IMR-90 (cell line): Measurements from ENCODE around the gene GZMB. TPM values are rescaled to one million over a fixed set of nuclear protein-coding genes. Genes with fewer than 3 reads are reported as not detected.

Experiments used
- ATAC-seq: fragments of 200-7000 bp; cut with Tn5 transposase; 2 replicates; pipeline ENCODE4 v1.9.1; 2020; ENCODE audit warnings: low read depth, mild to moderate bottlenecking, moderate library complexity
- BruUV-seq: library from RNA; stranded (reverse); fragments of 400-500 nt; replicated peaks from 2 replicates; lab custom pipeline; 2021; lab: Mats Ljungman, UMichigan
- CTCF ChIA-PET: fragments of 300-600 bp; formaldehyde crosslinking; extraction: SDS; loops from one replicate; lab custom pipeline; 2021; ENCODE audit warnings: antibody characterized with exemption; lab: Yijun Ruan, JAX
- POLR2A ChIA-PET: fragments of 300-600 bp; sonication (Branson Sonifier 250); formaldehyde crosslinking; loops from one replicate; lab custom pipeline; 2022; ENCODE audit warnings: antibody characterized with exemption; ENCODE audit not compliant: unreplicated experiment; lab: Charles Lee
- DNase-seq: peaks from one replicate; pipeline ENCODE4 v3.0.0; 2013
- H2AFZ ChIP-seq: replicated peaks from 2 replicates; pipeline ENCODE3; 2013; ENCODE audit warnings: low read length, mild to moderate bottlenecking; ENCODE audit not compliant: poor library complexity
- H2AK5ac ChIP-seq: 2 replicates; pipeline ENCODE4 v1.6.1; 2013; ENCODE audit warnings: low read depth, low read length, inconsistent platforms
- H2AK9ac ChIP-seq: replicated peaks from 2 replicates; pipeline ENCODE3; 2013; ENCODE audit warnings: mild to moderate bottlenecking, low read depth, low read length, moderate library complexity; ENCODE audit not compliant: poor library complexity
- H2BK120ac ChIP-seq: 2 replicates; pipeline ENCODE4 v1.6.1; 2013; ENCODE audit warnings: low read depth, low read length, inconsistent platforms
- H2BK15ac ChIP-seq: 3 replicates; pipeline ENCODE4 v1.6.1; 2013; ENCODE audit warnings: low read depth, low read length, inconsistent platforms
- H2BK20ac ChIP-seq: 2 replicates; pipeline ENCODE4 v1.6.1; 2013; ENCODE audit warnings: low read depth, mild to moderate bottlenecking, inconsistent platforms, low read length, moderate library complexity
- H2BK5ac ChIP-seq: 2 replicates; pipeline ENCODE4 v1.6.1; 2013; ENCODE audit warnings: mild to moderate bottlenecking, low read depth, low read length, inconsistent platforms; ENCODE audit not compliant: poor library complexity, severe bottlenecking
- H3K14ac ChIP-seq: replicated peaks from 2 replicates; pipeline ENCODE4 v1.6.1; 2013; ENCODE audit warnings: low read depth, low read length, inconsistent platforms
- H3K18ac ChIP-seq: 2 replicates; pipeline ENCODE4 v1.6.1; 2013; ENCODE audit warnings: low read depth, low read length, control low read depth
- H3K23ac ChIP-seq: 2 replicates; pipeline ENCODE4 v1.6.1; 2013; ENCODE audit warnings: low read depth, low read length, inconsistent platforms
- H3K27ac ChIP-seq: 2 replicates; pipeline ENCODE4 v1.5.1; 2013; ENCODE audit warnings: mild to moderate bottlenecking, control low read depth, low read length; ENCODE audit not compliant: insufficient read depth
- H3K27me3 ChIP-seq: 2 replicates; pipeline ENCODE4 v1.6.1; 2013; ENCODE audit warnings: low read length; ENCODE audit not compliant: control insufficient read depth, insufficient read depth
- H3K36me3 ChIP-seq: 2 replicates; pipeline ENCODE4 v1.6.1; 2013; ENCODE audit warnings: low read length, mixed read lengths; ENCODE audit not compliant: control insufficient read depth, insufficient read depth
- H3K4ac ChIP-seq: 2 replicates; pipeline ENCODE4 v1.6.1; 2013; ENCODE audit warnings: low read depth, low read length, inconsistent platforms
- H3K4me1 ChIP-seq: 2 replicates; pipeline ENCODE4 v1.6.1; 2013; ENCODE audit warnings: low read length, mixed read lengths; ENCODE audit not compliant: control insufficient read depth, insufficient read depth
- H3K4me2 ChIP-seq: 2 replicates; pipeline ENCODE4 v1.6.1; 2013; ENCODE audit warnings: low read depth, mild to moderate bottlenecking, control low read depth, low read length, moderate library complexity
- H3K4me3 ChIP-seq: 2 replicates; pipeline ENCODE4 v1.5.1; 2013; ENCODE audit warnings: low read depth, mild to moderate bottlenecking, control low read depth, low read length, moderate library complexity; ENCODE audit not compliant: insufficient read depth
- H3K56ac ChIP-seq: 2 replicates; pipeline ENCODE4 v1.6.1; 2013; ENCODE audit warnings: low read length, inconsistent platforms; ENCODE audit not compliant: insufficient read depth; ENCODE audit errors: extremely low read depth
- H3K79me1 ChIP-seq, 2 experiments: 2 replicates each; pipeline ENCODE4 v1.6.1; 2013; ENCODE audit warnings: low read length in 2 of 2, inconsistent platforms in 1 of 2, low read depth in 1 of 2
- H3K9ac ChIP-seq: 2 replicates; pipeline ENCODE4 v1.6.1; 2013; ENCODE audit warnings: low read depth, low read length, control low read depth
- H3K9me1 ChIP-seq: 2 replicates; pipeline ENCODE4 v1.6.1; 2013; ENCODE audit warnings: low read length, inconsistent platforms; ENCODE audit not compliant: insufficient read depth
- H3K9me3 ChIP-seq: 2 replicates; pipeline ENCODE4 v1.6.1; 2013; ENCODE audit warnings: low read length; ENCODE audit not compliant: control insufficient read depth, insufficient read depth
- H4K20me1 ChIP-seq: 2 replicates; pipeline ENCODE4 v1.6.1; 2013; ENCODE audit warnings: low read length, inconsistent platforms; ENCODE audit not compliant: insufficient read depth
- H4K5ac ChIP-seq: 2 replicates; pipeline ENCODE4 v1.6.1; 2013; ENCODE audit warnings: mild to moderate bottlenecking, low read depth, low read length, control low read depth
- H4K8ac ChIP-seq, 2 experiments: 2 replicates each; pipeline ENCODE4 v1.6.1; 2013; ENCODE audit warnings: low read depth in 2 of 2, low read length in 2 of 2, control low read depth in 1 of 2, inconsistent platforms in 1 of 2
- H4K91ac ChIP-seq: 2 replicates; pipeline ENCODE4 v1.6.1; 2013; ENCODE audit warnings: low read depth, low read length, inconsistent platforms; ENCODE audit not compliant: insufficient read depth
- BHLHE40 ChIP-seq: fragments of 150-350 bp; IDR thresholded peaks from 2 replicates; pipeline ENCODE4 v1.6.1; 2016; ENCODE audit warnings: mild to moderate bottlenecking, low read depth, low read length
- CEBPB ChIP-seq: IDR thresholded peaks from 2 replicates; pipeline ENCODE4 v1.6.1; 2012; ENCODE audit warnings: low read depth, low read length, improper control_type of control experiment
- CHD1 ChIP-seq: IDR thresholded peaks from 2 replicates; pipeline ENCODE4 v1.6.1; 2012; ENCODE audit warnings: low read depth, low read length, improper control_type of control experiment
- FOS ChIP-seq: fragments of 150-350 bp; IDR thresholded peaks from 2 replicates; pipeline ENCODE4 v1.6.1; 2016; ENCODE audit warnings: low read depth, low read length
- MAFK ChIP-seq: IDR thresholded peaks from 2 replicates; pipeline ENCODE4 v1.6.1; 2012; ENCODE audit warnings: low read depth, low read length, improper control_type of control experiment
- MAZ ChIP-seq: IDR thresholded peaks from 2 replicates; pipeline ENCODE4 v1.6.1; 2012; ENCODE audit warnings: low read depth, mild to moderate bottlenecking, low read length, improper control_type of control experiment, moderate library complexity, borderline replicate concordance
- MXI1 ChIP-seq: IDR thresholded peaks from 2 replicates; pipeline ENCODE4 v1.6.1; 2012; ENCODE audit warnings: low read depth, mild to moderate bottlenecking, low read length, moderate library complexity, borderline replicate concordance
- NFE2L2 ChIP-seq: fragments of 150-350 bp; IDR thresholded peaks from 2 replicates; pipeline ENCODE4 v1.6.1; 2016; ENCODE audit warnings: low read depth, mild to moderate bottlenecking, low read length
- POLR2A ChIP-seq: IDR thresholded peaks from 2 replicates; pipeline ENCODE4 v1.6.1; 2012; ENCODE audit warnings: mild to moderate bottlenecking, low read depth, low read length
- RAD21 ChIP-seq: IDR thresholded peaks from 2 replicates; pipeline ENCODE4 v1.6.1; 2012; ENCODE audit warnings: low read length, improper control_type of control experiment
- RCOR1 ChIP-seq: IDR thresholded peaks from 2 replicates; pipeline ENCODE4 v1.6.1; 2012; ENCODE audit warnings: mild to moderate bottlenecking, low read length, improper control_type of control experiment; ENCODE audit not compliant: insufficient replicate concordance
- SMC3 ChIP-seq: fragments of 150-350 bp; IDR thresholded peaks from 2 replicates; pipeline ENCODE4 v1.6.1; 2016; ENCODE audit warnings: low read depth, mild to moderate bottlenecking, antibody characterized with exemption, low read length, moderate library complexity
- WGBS, 2 experiments: methylation state at CpG; one replicate each; pipeline versions ENCODE4 v1.1.5 to v1.1.7; 2013; ENCODE audit warnings: missing lambda C conversion rate in 2 of 2; ENCODE audit not compliant: insufficient read length in 1 of 2; ENCODE audit errors: extremely low coverage in 2 of 2; 5-methylcytosine and 5-hydroxymethylcytosine counted together
- dilution Hi-C: fragments of 300-500 bp; cut with HindIII; formaldehyde crosslinking; loops from one replicate; pipeline ENCODE4 v1.14.3; 2018; ENCODE audit warnings: low sequenced_read_pairs; ENCODE audit not compliant: unreplicated experiment
- in situ Hi-C: fragments of 300-500 bp; cut with MboI; formaldehyde crosslinking; loops from 3 replicates; pipeline ENCODE4 v1.14.3; 2019; ENCODE audit warnings: low sequenced_read_pairs, inconsistent platforms, mixed read lengths
- intact Hi-C: fragments of 100-400 bp; cut with micrococcal nuclease; formaldehyde crosslinking; loops from 2 replicates; pipeline ENCODE4 v1.10.0; 2022
- polyA plus RNA-seq, 3 experiments: library from polyadenylated mRNA; depleted of rRNA; stranded (reverse); fragments of >200 nt; gene quantifications; 2 replicates each; pipeline ENCODE4 v1.2.3, GENCODE V29; 2012; ENCODE audit warnings: low replicate concordance in 1 of 3
- total RNA-seq: library from RNA; depleted of rRNA; stranded (reverse); fragments of >200 nt; gene quantifications from 2 replicates; pipeline ENCODE4 v1.2.3, GENCODE V29; 2012
- TF ChIP-seq, protein P1 (sequence below): fragments of 150-350 bp; IDR thresholded peaks from 2 replicates; pipeline ENCODE4 v1.6.1; 2016; ENCODE audit warnings: low read depth, mild to moderate bottlenecking, low read length, moderate library complexity, borderline replicate concordance
- TF ChIP-seq, protein P2 (sequence below): conservative IDR thresholded peaks from 2 replicates; pipeline ENCODE4 v1.5.1; 2012; ENCODE audit warnings: mild to moderate bottlenecking, low read depth, low read length, improper control_type of control experiment
- TF ChIP-seq, protein P3 (sequence below): fragments of 150-350 bp; IDR thresholded peaks from 2 replicates; pipeline ENCODE4 v1.6.1; 2017; ENCODE audit warnings: mild to moderate bottlenecking, antibody characterized with exemption, low read length, low read depth

GZMB gene
- total and polyA plus RNA-seq, 2 of the 4 experiments (the other 2 are of a cell fraction) = not detected

DNA sequence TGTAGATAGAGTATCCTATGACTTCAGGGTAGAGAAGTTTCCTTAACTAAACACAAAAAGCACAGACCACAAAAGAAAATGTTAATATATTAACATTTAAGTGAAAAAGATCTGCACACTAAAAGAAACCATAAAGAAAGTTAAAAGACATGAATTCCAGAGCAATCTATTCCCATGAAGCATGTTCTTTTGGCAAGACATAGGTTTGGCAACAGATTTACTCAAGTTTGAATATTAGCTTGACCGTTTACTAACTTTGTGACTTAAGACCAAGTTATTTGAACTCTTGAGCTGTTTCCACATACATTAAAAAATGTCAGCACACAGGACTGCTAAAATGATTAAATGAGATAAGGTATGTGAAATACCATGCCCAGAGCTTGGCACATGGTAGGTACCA, 35.7 kb upstream of the GZMB start:
- no peak overlapping the region for H3K4ac ChIP-seq
- H2AFZ ChIP-seq = no peak overlapping the region
- H3K4me3 ChIP-seq = no peak overlapping the region
- H2BK5ac ChIP-seq = no peak overlapping the region
- WGBS, 2 experiments = no CpG with 5 or more reads among the region's 1 CpG
- H2AK9ac ChIP-seq = no peak overlapping the region
- no peak overlapping the region for H4K8ac ChIP-seq
- no TSS peak for BruUV-seq
- no peaks in the 10 kb centered on the region for H3K9me1 ChIP-seq
- H3K27ac ChIP-seq = no peak overlapping the region
- POLR2A ChIA-PET = no interaction called here
- intact Hi-C loops = no loop called here
- no peak overlapping the region for H3K4me2 ChIP-seq
- no peak overlapping the region for H4K5ac ChIP-seq
- H3K56ac ChIP-seq = no peak overlapping the region
- no peak overlapping the region for H3K23ac ChIP-seq
- H3K18ac ChIP-seq = no peak overlapping the region
- H3K79me1 ChIP-seq = no peaks in the 10 kb centered on the region
- dilution Hi-C loops = no loop called here
- H3K36me3 ChIP-seq = no peaks in the 10 kb centered on the region
- no peaks in the 10 kb centered on the region for H3K4me1 ChIP-seq
- H2BK15ac ChIP-seq = no peak overlapping the region
- in situ Hi-C loops = no loop called here
- no peak for ATAC-seq
- no peak overlapping the region for H2AK5ac ChIP-seq
- TF ChIP-seq, protein P1, sequence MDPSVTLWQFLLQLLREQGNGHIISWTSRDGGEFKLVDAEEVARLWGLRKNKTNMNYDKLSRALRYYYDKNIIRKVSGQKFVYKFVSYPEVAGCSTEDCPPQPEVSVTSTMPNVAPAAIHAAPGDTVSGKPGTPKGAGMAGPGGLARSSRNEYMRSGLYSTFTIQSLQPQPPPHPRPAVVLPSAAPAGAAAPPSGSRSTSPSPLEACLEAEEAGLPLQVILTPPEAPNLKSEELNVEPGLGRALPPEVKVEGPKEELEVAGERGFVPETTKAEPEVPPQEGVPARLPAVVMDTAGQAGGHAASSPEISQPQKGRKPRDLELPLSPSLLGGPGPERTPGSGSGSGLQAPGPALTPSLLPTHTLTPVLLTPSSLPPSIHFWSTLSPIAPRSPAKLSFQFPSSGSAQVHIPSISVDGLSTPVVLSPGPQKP = no peak
- TF ChIP-seq POLR2A (no peak), RCOR1 (no peak), MAZ (no peak), CEBPB (no peak), MAFK (no peak), FOS (no peak), NFE2L2 (no peak), MXI1 (no peak), CHD1 (no peak), RAD21 (no peak), SMC3 (no peak), BHLHE40 (no peak)
- TF ChIP-seq, protein P2, sequence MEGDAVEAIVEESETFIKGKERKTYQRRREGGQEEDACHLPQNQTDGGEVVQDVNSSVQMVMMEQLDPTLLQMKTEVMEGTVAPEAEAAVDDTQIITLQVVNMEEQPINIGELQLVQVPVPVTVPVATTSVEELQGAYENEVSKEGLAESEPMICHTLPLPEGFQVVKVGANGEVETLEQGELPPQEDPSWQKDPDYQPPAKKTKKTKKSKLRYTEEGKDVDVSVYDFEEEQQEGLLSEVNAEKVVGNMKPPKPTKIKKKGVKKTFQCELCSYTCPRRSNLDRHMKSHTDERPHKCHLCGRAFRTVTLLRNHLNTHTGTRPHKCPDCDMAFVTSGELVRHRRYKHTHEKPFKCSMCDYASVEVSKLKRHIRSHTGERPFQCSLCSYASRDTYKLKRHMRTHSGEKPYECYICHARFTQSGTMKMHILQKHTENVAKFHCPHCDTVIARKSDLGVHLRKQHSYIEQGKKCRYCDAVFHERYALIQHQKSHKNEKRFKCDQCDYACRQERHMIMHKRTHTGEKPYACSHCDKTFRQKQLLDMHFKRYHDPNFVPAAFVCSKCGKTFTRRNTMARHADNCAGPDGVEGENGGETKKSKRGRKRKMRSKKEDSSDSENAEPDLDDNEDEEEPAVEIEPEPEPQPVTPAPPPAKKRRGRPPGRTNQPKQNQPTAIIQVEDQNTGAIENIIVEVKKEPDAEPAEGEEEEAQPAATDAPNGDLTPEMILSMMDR = no peak
- TF ChIP-seq, protein P3, sequence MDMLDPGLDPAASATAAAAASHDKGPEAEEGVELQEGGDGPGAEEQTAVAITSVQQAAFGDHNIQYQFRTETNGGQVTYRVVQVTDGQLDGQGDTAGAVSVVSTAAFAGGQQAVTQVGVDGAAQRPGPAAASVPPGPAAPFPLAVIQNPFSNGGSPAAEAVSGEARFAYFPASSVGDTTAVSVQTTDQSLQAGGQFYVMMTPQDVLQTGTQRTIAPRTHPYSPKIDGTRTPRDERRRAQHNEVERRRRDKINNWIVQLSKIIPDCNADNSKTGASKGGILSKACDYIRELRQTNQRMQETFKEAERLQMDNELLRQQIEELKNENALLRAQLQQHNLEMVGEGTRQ = no peak
- no peak overlapping the region for H2BK120ac ChIP-seq
- H2BK20ac ChIP-seq = no peak overlapping the region
- CTCF ChIA-PET = no interaction called here
- no peaks in the 10 kb centered on the region for H3K9me3 ChIP-seq
- no peak overlapping the region for H3K9ac ChIP-seq
- H4K91ac ChIP-seq = no peak overlapping the region
- no peak for DNase-seq
- H3K27me3 ChIP-seq = no peaks in the 10 kb centered on the region
- H3K14ac ChIP-seq = no peak overlapping the region
- H4K20me1 ChIP-seq = no peaks in the 10 kb centered on the region
